ENCODE data around the gene COG2. TPM values are rescaled to one million over a fixed set of nuclear protein-coding genes. Genes with fewer than 3 reads are reported as not detected.

COG2 gene
- total RNA-seq, 4 donors from 2014 or later = 16.6 to 27.3 (median 20.5) TPM

DNA sequence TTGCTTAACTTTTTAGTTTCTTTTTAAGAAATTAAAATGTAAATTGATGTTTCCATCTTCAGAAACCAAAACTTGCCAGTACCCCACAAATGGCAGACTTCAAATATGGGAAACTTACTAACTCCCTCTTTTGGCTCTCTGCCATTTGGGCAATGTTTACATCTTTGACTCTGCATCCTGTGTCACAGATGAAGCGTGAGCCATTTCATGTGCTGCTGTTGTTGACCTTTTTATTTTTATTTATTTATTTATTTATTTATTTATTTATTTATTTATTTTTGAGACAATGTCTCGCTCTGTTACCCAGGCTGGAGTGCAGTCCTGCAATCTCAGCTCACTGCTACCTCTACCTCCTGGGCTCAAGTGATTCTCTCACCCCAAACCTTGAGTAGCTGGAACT is 16.0 kb upstream of the COG2 start:
- Histone ChIP-seq H3K27ac (no peak overlapping the region), H3K27me3 (no peaks in the 10 kb centered on the region), H3K4me3 (no peak overlapping the region), H3K36me3 (no peaks in the 10 kb centered on the region), H3K9me3 (no peaks in the 10 kb centered on the region), H3K4me1 (no peaks in the 10 kb centered on the region)
- DNase-seq (ENCODE audit: low spot score in 2 of 2) = no peak
- no peak for TF ChIP-seq POLR2A (IDR thresholded peaks at IDR 0.05)
- TF ChIP-seq EP300 (IDR thresholded peaks at IDR 0.05) = no peak
- TF ChIP-seq, protein P1, sequence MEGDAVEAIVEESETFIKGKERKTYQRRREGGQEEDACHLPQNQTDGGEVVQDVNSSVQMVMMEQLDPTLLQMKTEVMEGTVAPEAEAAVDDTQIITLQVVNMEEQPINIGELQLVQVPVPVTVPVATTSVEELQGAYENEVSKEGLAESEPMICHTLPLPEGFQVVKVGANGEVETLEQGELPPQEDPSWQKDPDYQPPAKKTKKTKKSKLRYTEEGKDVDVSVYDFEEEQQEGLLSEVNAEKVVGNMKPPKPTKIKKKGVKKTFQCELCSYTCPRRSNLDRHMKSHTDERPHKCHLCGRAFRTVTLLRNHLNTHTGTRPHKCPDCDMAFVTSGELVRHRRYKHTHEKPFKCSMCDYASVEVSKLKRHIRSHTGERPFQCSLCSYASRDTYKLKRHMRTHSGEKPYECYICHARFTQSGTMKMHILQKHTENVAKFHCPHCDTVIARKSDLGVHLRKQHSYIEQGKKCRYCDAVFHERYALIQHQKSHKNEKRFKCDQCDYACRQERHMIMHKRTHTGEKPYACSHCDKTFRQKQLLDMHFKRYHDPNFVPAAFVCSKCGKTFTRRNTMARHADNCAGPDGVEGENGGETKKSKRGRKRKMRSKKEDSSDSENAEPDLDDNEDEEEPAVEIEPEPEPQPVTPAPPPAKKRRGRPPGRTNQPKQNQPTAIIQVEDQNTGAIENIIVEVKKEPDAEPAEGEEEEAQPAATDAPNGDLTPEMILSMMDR (IDR thresholded peaks at IDR 0.05) = no peak
- 76 to 78% methylated on average over 2 of the region's 2 CpGs for WGBS, 2 donors

DNA sequence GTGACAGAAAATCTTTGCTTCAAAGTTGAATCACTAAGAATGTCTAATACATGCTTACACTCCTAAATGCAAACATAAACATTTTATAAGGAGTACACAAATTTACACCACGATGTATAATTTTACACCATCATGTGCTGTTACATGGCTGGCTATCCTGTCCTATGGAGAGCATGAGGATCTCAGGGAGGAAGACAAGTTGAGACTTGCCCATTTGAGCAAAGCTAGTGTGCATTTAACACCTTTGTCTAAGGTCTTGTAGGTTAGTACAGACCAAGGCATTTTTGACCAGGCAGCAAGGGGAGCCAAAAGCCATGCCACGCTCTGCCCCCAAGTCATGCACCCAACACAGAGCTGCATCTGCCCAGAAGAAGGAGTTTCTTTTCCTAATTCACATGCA is 14.5 kb upstream of the COG2 start:
- H3K27ac ChIP-seq = no peak overlapping the region
- H3K27me3 ChIP-seq = no peaks in the 10 kb centered on the region
- TF ChIP-seq EP300 (IDR thresholded peaks at IDR 0.05) (no peak), POLR2A (IDR thresholded peaks at IDR 0.05) (no peak)
- TF ChIP-seq, protein P1 (IDR thresholded peaks at IDR 0.05) = no peak
- WGBS, 2 donors = 92 to 98% methylated on average over 2 of the region's 2 CpGs
- no peak overlapping the region for H3K4me3 ChIP-seq
- no peaks in the 10 kb centered on the region for H3K36me3 ChIP-seq
- H3K9me3 ChIP-seq = no peaks in the 10 kb centered on the region
- H3K4me1 ChIP-seq = no peaks in the 10 kb centered on the region
- DNase-seq (ENCODE audit: low spot score in 2 of 2) = no peak

GRCh38 chr1:230629511-230629910 is 12.8 kb upstream of the COG2 start:
- H3K27ac ChIP-seq = no peak overlapping the region
- no peaks in the 10 kb centered on the region for H3K4me1 ChIP-seq
- DNase-seq (ENCODE audit: low spot score in 2 of 2) = no peak
- no peak overlapping the region for H3K4me3 ChIP-seq
- no peaks in the 10 kb centered on the region for H3K9me3 ChIP-seq
- no peaks in the 10 kb centered on the region for H3K27me3 ChIP-seq
- no peaks in the 10 kb centered on the region for H3K36me3 ChIP-seq
- TF ChIP-seq, protein P1 (IDR thresholded peaks at IDR 0.05) = no peak
- TF ChIP-seq POLR2A (IDR thresholded peaks at IDR 0.05) (no peak), EP300 (IDR thresholded peaks at IDR 0.05) (no peak)

- no peak for TF ChIP-seq POLR2A (IDR thresholded peaks at IDR 0.05)
- H3K27ac ChIP-seq = no peak overlapping the region
- no peaks in the 10 kb centered on the region for H3K4me1 ChIP-seq
- no peaks in the 10 kb centered on the region for H3K9me3 ChIP-seq
- WGBS, 2 donors = 89 to 93% methylated on average over 1 of the region's 1 CpG
- no peaks in the 10 kb centered on the region for H3K36me3 ChIP-seq
- no peaks in the 10 kb centered on the region for H3K27me3 ChIP-seq
- no peak for DNase-seq (ENCODE audit: low spot score in 2 of 2)
- H3K4me3 ChIP-seq = no peak overlapping the region
Measured at GRCh38 chr1:230631477-230631876, 10.8 kb upstream of the COG2 start.

DNA sequence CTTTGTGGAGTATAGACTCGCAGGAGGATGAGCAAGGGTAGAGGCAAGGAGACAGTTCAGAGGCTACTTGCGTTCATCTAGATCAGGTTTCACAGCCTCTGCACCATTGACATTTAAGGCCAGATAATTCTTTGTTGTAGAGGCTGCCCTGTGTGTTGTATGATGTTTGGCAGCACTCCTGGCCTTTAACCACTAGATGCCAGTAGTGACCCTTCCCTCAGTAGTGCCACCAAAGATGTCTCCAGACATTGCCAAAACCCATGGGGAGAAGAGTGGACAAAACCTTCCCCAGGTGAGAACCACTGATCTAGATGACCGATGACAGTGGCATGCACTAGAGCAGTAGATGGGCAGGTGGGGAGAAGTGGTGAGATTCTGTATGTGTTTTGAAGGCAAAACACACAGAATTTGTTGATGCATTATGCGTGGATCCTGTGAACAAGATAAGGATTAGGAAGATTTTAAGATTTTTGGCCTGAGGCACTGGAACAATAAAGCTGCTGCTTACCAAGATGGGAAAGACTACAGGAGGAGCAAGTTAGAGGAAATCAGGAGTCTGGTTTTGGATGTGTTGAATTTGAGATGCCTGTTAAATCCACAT is 9.9 kb upstream of the COG2 start:
- no peaks in the 10 kb centered on the region for H3K9me3 ChIP-seq
- TF ChIP-seq EP300 (IDR thresholded peaks at IDR 0.05) (no peak), POLR2A (IDR thresholded peaks at IDR 0.05) (no peak)
- TF ChIP-seq, protein P1 (IDR thresholded peaks at IDR 0.05) = peak in 2 of 5 experiments; percentile 14 to 25
- H3K4me3 ChIP-seq = no peak overlapping the region
- DNase-seq (ENCODE audit: low spot score in 2 of 2) = no peak
- no peaks in the 10 kb centered on the region for H3K4me1 ChIP-seq
- H3K36me3 ChIP-seq = no peaks in the 10 kb centered on the region
- peaks cover 0 to 7% of the 10 kb centered on the region in 2 donors for H3K27me3 ChIP-seq
- WGBS, 2 donors = 53 to 68% methylated on average over 4 of the region's 4 CpGs
- H3K27ac ChIP-seq = no peak overlapping the region

DNA sequence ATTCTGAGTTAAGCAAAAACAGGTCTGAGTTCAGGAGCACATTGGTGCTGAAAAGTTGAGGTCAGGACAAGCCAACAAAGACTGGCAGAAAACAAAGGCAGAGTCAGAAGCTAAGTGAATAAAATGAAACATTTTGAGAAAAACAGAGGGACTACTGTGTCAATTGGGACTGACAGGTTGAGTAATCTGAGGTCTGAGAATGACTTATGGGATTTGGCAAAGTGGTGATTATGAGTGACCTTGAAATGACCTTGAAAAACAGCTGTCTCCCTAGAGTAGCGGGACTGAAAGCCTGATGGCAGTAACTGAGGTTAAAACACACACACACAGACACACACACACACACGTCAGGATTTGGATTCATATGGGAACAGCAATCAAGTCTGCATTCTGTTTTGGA is 8.8 kb upstream of the COG2 start:
- Histone ChIP-seq H3K27ac (no peak overlapping the region), H3K9me3 (no peaks in the 10 kb centered on the region), H3K4me1 (no peaks in the 10 kb centered on the region), H3K36me3 (no peaks in the 10 kb centered on the region), H3K4me3 (no peak overlapping the region), H3K27me3 (peaks cover 0 to 11% of the 10 kb centered on the region in 2 donors)
- no peak for DNase-seq (ENCODE audit: low spot score in 2 of 2)
- TF ChIP-seq EP300 (IDR thresholded peaks at IDR 0.05) (no peak), POLR2A (IDR thresholded peaks at IDR 0.05) (no peak)
- TF ChIP-seq, protein P1 (IDR thresholded peaks at IDR 0.05) = no peak
- 23 to 40% methylated on average over 2 of the region's 2 CpGs for WGBS, 2 donors

Data from tibial nerve (tissue), 4 donors.